HepG2 (cell line): ENCODE results near the gene CYP21A2. TPM values are rescaled to one million over a fixed set of nuclear protein-coding genes. Genes with fewer than 3 reads are reported as not detected.

Experiments used
- ATAC-seq: fragments of 200-7000 bp; cut with Tn5 transposase; 3 replicates; pipeline ENCODE4 v1.9.1; 2020; ENCODE audit warnings: mild to moderate bottlenecking, moderate library complexity
- BruUV-seq: library from RNA; stranded (reverse); fragments of 400-500 nt; replicated peaks from 2 replicates; lab custom pipeline; 2021; lab: Mats Ljungman, UMichigan
- CTCF ChIA-PET: fragments of 300-600 bp; formaldehyde crosslinking; extraction: SDS; loops from one replicate; lab custom pipeline; 2021; ENCODE audit warnings: low total read pairs, inconsistent platforms, low intra/inter-chr PET ratio; lab: Yijun Ruan, JAX
- POLR2A ChIA-PET: fragments of 350-600 bp; sonication (Branson Sonifier 250); formaldehyde crosslinking; loops from one replicate; lab custom pipeline; 2020; ENCODE audit warnings: antibody characterized with exemption, inconsistent platforms; lab: Yijun Ruan, JAX
- DNase-seq: peaks from one replicate; pipeline ENCODE4 v3.0.0-alpha.2; 2015; ENCODE audit warnings: low spot score
- FAIRE-seq: peaks from 3 replicates; lab custom pipeline; 2011; peaks lifted over from hg19 to GRCh38; lab: Jason Lieb, UNC
- H2AFZ ChIP-seq: one replicate; pipeline ENCODE4 v1.6.1; 2011; ENCODE audit warnings: low read length, inconsistent platforms
- H3K27ac ChIP-seq: fragments of 300-600 bp; 3 replicates; pipeline ENCODE4 v1.8.0; 2011; ENCODE audit warnings: mixed run types, mild to moderate bottlenecking, mixed read lengths, low read length, inconsistent platforms; ENCODE audit not compliant: insufficient read depth; ENCODE audit errors: extremely low read length
- H3K27me3 ChIP-seq, 2 experiments: fragments of 200-600 bp in 1 of 2; 2 replicates in 1 of 2; 3 replicates in 1 of 2; pipeline versions ENCODE4 v1.6.0 to v1.8.0; 2011; ENCODE audit warnings: low read length in 2 of 2, mild to moderate bottlenecking in 2 of 2, moderate library complexity in 2 of 2, inconsistent platforms in 1 of 2; ENCODE audit not compliant: insufficient read depth in 2 of 2, control insufficient read depth in 1 of 2
- H3K36me3 ChIP-seq, 2 experiments: fragments of 200-600 bp in 1 of 2; replicated peaks in 1 of 2; 2 replicates in 1 of 2; 3 replicates in 1 of 2; pipeline versions ENCODE4 v1.5.1 to v1.8.0; 2011; ENCODE audit warnings: low read length in 2 of 2, inconsistent platforms in 1 of 2; ENCODE audit not compliant: insufficient read depth in 2 of 2, control insufficient read depth in 1 of 2
- H3K4me1 ChIP-seq: 2 replicates; pipeline ENCODE4 v1.5.1; 2012; ENCODE audit warnings: low read length, inconsistent platforms; ENCODE audit not compliant: insufficient read depth
- H3K4me2 ChIP-seq: 2 replicates; pipeline ENCODE4 v1.6.0; 2011; ENCODE audit warnings: low read depth, low read length, inconsistent platforms
- H3K4me3 ChIP-seq, 3 experiments: fragments of 200-600 bp in 1 of 3; sonication (generic), shearing (Covaris generic) in 1 of 3; replicated peaks in 1 of 3; 2 replicates each; pipeline ENCODE4 v1.5.1; 2011 to 2016; ENCODE audit warnings: low read length in 3 of 3, inconsistent platforms in 2 of 3, low read depth in 2 of 3, mild to moderate bottlenecking in 2 of 3, control low read depth in 1 of 3, mixed read lengths in 1 of 3; ENCODE audit not compliant: insufficient read depth in 1 of 3
- H3K79me2 ChIP-seq: one replicate; pipeline ENCODE4 v1.6.1; 2011; ENCODE audit warnings: low read length, inconsistent platforms; ENCODE audit not compliant: insufficient read depth
- H3K9ac ChIP-seq: 2 replicates; pipeline ENCODE4 v1.6.0; 2011; ENCODE audit warnings: mild to moderate bottlenecking, low read depth, low read length, inconsistent platforms; ENCODE audit not compliant: insufficient read depth
- H3K9me3 ChIP-seq: 2 replicates; pipeline ENCODE4 v1.5.1; 2012; ENCODE audit warnings: mild to moderate bottlenecking, low read length
- H4K20me1 ChIP-seq: 2 replicates; pipeline ENCODE4 v1.6.0; 2011; ENCODE audit warnings: inconsistent platforms, mild to moderate bottlenecking, low read length, moderate library complexity; ENCODE audit not compliant: insufficient read depth
- CCAR2 ChIP-seq: fragments of 200-400 bp; formaldehyde crosslinking; optimal IDR thresholded peaks from 2 replicates; pipeline ENCODE3; 2018; ENCODE audit warnings: low read depth, mild to moderate bottlenecking, low read length, moderate library complexity
- HIC2 ChIP-seq: sonication (generic); formaldehyde crosslinking; IDR thresholded peaks from 2 replicates; pipeline ENCODE4 v1.9.0; 2022; ENCODE audit warnings: low read depth, missing genetic modification reagents
- HNRNPLL ChIP-seq: fragments of 200-400 bp; formaldehyde crosslinking; IDR thresholded peaks from 2 replicates; pipeline ENCODE4 v1.6.1; 2017; ENCODE audit warnings: mild to moderate bottlenecking, low read depth, low read length; ENCODE audit not compliant: poor library complexity, severe bottlenecking
- HNRNPUL1 ChIP-seq: fragments of 200-400 bp; formaldehyde crosslinking; IDR thresholded peaks from 2 replicates; pipeline ENCODE4 v1.6.1; 2017; ENCODE audit warnings: low read depth, mild to moderate bottlenecking, low read length, moderate library complexity
- MEIS1 ChIP-seq: sonication (generic); formaldehyde crosslinking; IDR thresholded peaks from 2 replicates; pipeline ENCODE4 v1.9.0; 2021; ENCODE audit warnings: mild to moderate bottlenecking, missing genetic modification reagents, moderate library complexity, borderline replicate concordance
- MTF1 ChIP-seq: sonication (generic); formaldehyde crosslinking; IDR thresholded peaks from 2 replicates; pipeline ENCODE4 v1.5.0; 2020; ENCODE audit warnings: missing genetic modification reagents
- NRL ChIP-seq: sonication (generic); formaldehyde crosslinking; IDR thresholded peaks from 2 replicates; pipeline ENCODE4 v1.5.0; 2020; ENCODE audit warnings: missing genetic modification reagents, mild to moderate bottlenecking, moderate library complexity, borderline replicate concordance
- THYN1 ChIP-seq: sonication (generic); formaldehyde crosslinking; IDR thresholded peaks from 2 replicates; pipeline ENCODE4 v1.8.1; 2023; ENCODE audit warnings: low read depth, mild to moderate bottlenecking, moderate library complexity, missing genetic modification reagents, borderline replicate concordance
- XRCC5 ChIP-seq: fragments of 200-400 bp; formaldehyde crosslinking; optimal IDR thresholded peaks from 2 replicates; pipeline ENCODE3; 2017; ENCODE audit warnings: mild to moderate bottlenecking, low read length
- ZNF143 ChIP-seq: sonication (generic); formaldehyde crosslinking; IDR thresholded peaks from 2 replicates; pipeline ENCODE4 v1.4.0; 2020; ENCODE audit warnings: missing genetic modification reagents
- ZNF235 ChIP-seq: sonication (generic); formaldehyde crosslinking; IDR thresholded peaks from 2 replicates; pipeline ENCODE4 v1.8.1; 2023; ENCODE audit warnings: mild to moderate bottlenecking, missing genetic modification reagents, borderline replicate concordance
- ZNF260 ChIP-seq: sonication (generic); formaldehyde crosslinking; IDR thresholded peaks from 2 replicates; pipeline ENCODE4 v1.4.0; 2020; ENCODE audit warnings: missing genetic modification reagents, low read depth, mild to moderate bottlenecking, borderline replicate concordance
- ZNF274 ChIP-seq: sonication (generic); formaldehyde crosslinking; IDR thresholded peaks from 2 replicates; pipeline ENCODE4 v1.5.1; 2020; ENCODE audit warnings: mild to moderate bottlenecking, missing genetic modification reagents
- ZNF33B ChIP-seq: sonication (generic); formaldehyde crosslinking; IDR thresholded peaks from 2 replicates; pipeline ENCODE4 v1.5.1; 2020; ENCODE audit warnings: mild to moderate bottlenecking, missing genetic modification reagents
- ZNF367 ChIP-seq: sonication (generic); formaldehyde crosslinking; IDR thresholded peaks from 2 replicates; pipeline ENCODE4 v1.4.0; 2020; ENCODE audit warnings: missing genetic modification reagents, borderline replicate concordance
- ZNF468 ChIP-seq: sonication (generic); formaldehyde crosslinking; IDR thresholded peaks from 2 replicates; pipeline ENCODE4 v1.8.0; 2022; ENCODE audit warnings: mild to moderate bottlenecking, moderate library complexity, missing genetic modification reagents
- ZNF773 ChIP-seq: sonication (generic); formaldehyde crosslinking; IDR thresholded peaks from 2 replicates; pipeline ENCODE4 v1.4.0; 2020; ENCODE audit warnings: missing genetic modification reagents, borderline replicate concordance
- WGBS: methylation state at CpG from one replicate; pipeline ENCODE4 v1.1.6; 2017; ENCODE audit warnings: low lambda C conversion rate; 5-methylcytosine and 5-hydroxymethylcytosine counted together
- in situ Hi-C: cut with HindIII; loops from 2 replicates; pipeline ENCODE4 v1.10.0; 2017; ENCODE audit warnings: low pct_unique_long_range_greater_than_20kb; ENCODE audit not compliant: extremely low pct_ligation_motif_present
- intact Hi-C: fragments of 100-400 bp; cut with micrococcal nuclease; formaldehyde crosslinking; loops from one replicate; pipeline ENCODE4 v1.10.0; 2022; ENCODE audit not compliant: unreplicated experiment
- polyA plus RNA-seq, 8 experiments: library from polyadenylated mRNA; depleted of rRNA in 3 of 8; stranded (reverse) in 7 of 8; unstranded in 1 of 8; fragments of >200 nt; fragmentation: Illumina TruSeq in 4 of 8; extraction: Trizol in 4 of 8; gene quantifications; 2 replicates each; pipeline versions ENCODE4 v1.2.1 to v1.2.3, GENCODE V29; 2011 to 2016; ENCODE audit warnings: low read depth in 4 of 8, missing spikeins in 1 of 8, mixed read lengths in 1 of 8; ENCODE audit not compliant: insufficient read depth in 1 of 8
- total RNA-seq, 5 experiments: library from RNA; depleted of rRNA; stranded (reverse); fragments of >200 nt; fragmentation: Illumina TruSeq; extraction: Trizol; gene quantifications; 2 replicates each; pipeline ENCODE4 v1.2.3, GENCODE V29; 2016; ENCODE audit warnings: low read depth in 1 of 5
- TF ChIP-seq, protein P1 (sequence below): sonication (generic); formaldehyde crosslinking; IDR thresholded peaks from 2 replicates; pipeline ENCODE4 v1.5.0; 2020; ENCODE audit warnings: missing genetic modification reagents, mild to moderate bottlenecking, borderline replicate concordance
- TF ChIP-seq, protein P2 (sequence below), 2 experiments: fragments of 450-650 bp in 1 of 2; sonication (generic) in 1 of 2; formaldehyde crosslinking; IDR thresholded peaks; 2 replicates each; pipeline versions ENCODE4 v1.5.0 to v1.8.0; 2020 to 2022; ENCODE audit warnings: mild to moderate bottlenecking in 1 of 2, missing genetic modification reagents in 1 of 2

The CYP21A2 gene
- total and polyA plus RNA-seq, 2 of the 13 experiments (the other 11 are each of a cell fraction or from before 2014, with no cell fraction given) = 1.5 to 6.3 TPM

- Histone ChIP-seq H4K20me1 (no peaks in the 10 kb centered on the region), H3K27ac (no peak overlapping the region), H3K9me3 (no peaks in the 10 kb centered on the region), H3K4me2 (no peak overlapping the region), H3K36me3 (no peaks in the 10 kb centered on the region), H3K9ac (no peak overlapping the region), H3K4me1 (no peaks in the 10 kb centered on the region), H2AFZ (no peak overlapping the region), H3K4me3 (no peak overlapping the region), H3K79me2 (no peaks in the 10 kb centered on the region), H3K27me3 (peaks cover 27 to 72% of the 10 kb centered on the region in 2 experiments)
- in situ Hi-C loops (no loop called here), intact Hi-C loops (no loop called here)
- ChIA-PET POLR2A (no interaction called here), CTCF (no interaction called here)
- no peak for DNase-seq
- WGBS = 52% methylated on average over 7 of the region's 7 CpGs
- no peak for ATAC-seq
- TF ChIP-seq MTF1 (CRISPR knock-in tag) (no peak), THYN1 (no peak), HIC2 (no peak), ZNF367 (no peak), ZNF33B (CRISPR knock-in tag) (no peak), ZNF773 (no peak), ZNF143 (no peak), ZNF260 (no peak), NRL (no peak), ZNF468 (CRISPR knock-in tag) (no peak), CCAR2 (no peak), ZNF274 (no peak), MEIS1 (CRISPR knock-in tag) (no peak), HNRNPLL (no peak), XRCC5 (no peak), HNRNPUL1 (no peak), ZNF235 (CRISPR knock-in tag) (no peak)
- TF ChIP-seq, protein P1, sequence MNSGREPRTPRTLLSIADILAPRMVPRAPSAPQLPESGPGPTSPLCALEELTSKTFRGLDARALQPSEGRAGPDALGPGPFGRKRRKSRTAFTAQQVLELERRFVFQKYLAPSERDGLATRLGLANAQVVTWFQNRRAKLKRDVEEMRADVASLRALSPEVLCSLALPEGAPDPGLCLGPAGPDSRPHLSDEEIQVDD (CRISPR knock-in tag) = no peak
- TF ChIP-seq, protein P2, sequence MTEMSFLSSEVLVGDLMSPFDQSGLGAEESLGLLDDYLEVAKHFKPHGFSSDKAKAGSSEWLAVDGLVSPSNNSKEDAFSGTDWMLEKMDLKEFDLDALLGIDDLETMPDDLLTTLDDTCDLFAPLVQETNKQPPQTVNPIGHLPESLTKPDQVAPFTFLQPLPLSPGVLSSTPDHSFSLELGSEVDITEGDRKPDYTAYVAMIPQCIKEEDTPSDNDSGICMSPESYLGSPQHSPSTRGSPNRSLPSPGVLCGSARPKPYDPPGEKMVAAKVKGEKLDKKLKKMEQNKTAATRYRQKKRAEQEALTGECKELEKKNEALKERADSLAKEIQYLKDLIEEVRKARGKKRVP (CRISPR knock-in tag; IDR thresholded peaks at IDR 0.05) = no peak
- BruUV-seq = no TSS peak
- no peak for FAIRE-seq
These were observed 18.0 kb downstream of the CYP21A2 start for GRCh38 chr6:32056254-32056653.
